ENCODE measurements around the gene CDK9.
"Not testable (repeated sequence)": the region's sequence is repeated elsewhere in the genome, so short reads cannot be mapped to it uniquely, and the experiment has no call there.

CDK9 gene

DNA sequence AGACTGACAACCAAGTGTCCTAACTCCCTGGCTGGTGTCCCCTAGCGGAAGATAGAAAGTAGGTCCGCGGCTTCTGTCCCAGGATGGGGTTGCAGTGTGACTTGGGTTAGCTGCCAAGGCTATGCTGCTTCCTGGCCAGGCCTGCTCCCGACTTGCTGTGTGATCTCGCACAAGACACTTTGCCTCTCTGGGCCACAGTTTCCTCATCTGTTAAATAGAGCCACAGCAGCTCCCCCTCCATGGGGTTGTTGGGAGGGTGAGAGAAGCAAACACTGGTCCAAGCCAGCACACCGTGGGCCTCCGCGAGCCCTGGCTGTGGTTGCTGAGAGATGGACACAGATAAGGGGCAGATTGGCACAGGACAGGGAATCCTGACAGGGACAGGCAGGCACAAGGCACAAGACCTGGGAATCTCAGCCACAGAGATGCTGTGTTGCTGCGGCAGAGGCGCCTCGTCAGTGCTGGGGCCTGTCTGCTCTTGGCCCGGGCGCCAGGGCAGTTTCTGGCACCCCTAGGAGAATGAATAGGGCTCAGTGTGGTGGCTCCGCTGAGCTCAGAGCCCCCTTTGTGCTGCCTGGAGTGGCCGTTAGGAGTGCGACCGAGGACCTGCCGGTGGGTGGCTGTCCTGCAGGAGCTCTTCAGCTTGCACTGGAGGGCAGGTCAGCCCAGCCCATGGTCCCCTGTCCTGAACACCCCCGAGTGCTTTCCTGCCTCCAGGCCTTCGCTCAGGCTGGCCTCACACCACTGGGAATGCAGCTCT, 5.5 kb upstream of the CDK9 start:
- DNase-seq (ENCODE audit: low read depth in 2 of 2) = no peak

GRCh38 chr9:127780909-127781308, 4.9 kb upstream of the CDK9 start:
- DNase-seq (ENCODE audit: low read depth in 2 of 2) = not testable (repeated sequence)

GRCh38 chr9:127781806-127782205, 4.0 kb upstream of the CDK9 start:
- DNase-seq (ENCODE audit: low read depth in 2 of 2) = no peak

GRCh38 chr9:127783111-127784008, 2.5 kb upstream of the CDK9 start:
- DNase-seq (ENCODE audit: low read depth in 2 of 2) = no peak

GRCh38 chr9:127785023-127785932, 556 bp upstream of the CDK9 start:
- DNase-seq (ENCODE audit: low read depth in 2 of 2) = peak in 1 of 2 experiments; percentile 37

GRCh38 chr9:127786773-127787104, 905 bp downstream of the CDK9 start:
- no peak for DNase-seq (ENCODE audit: low read depth in 2 of 2)

- no peak for DNase-seq (ENCODE audit: low read depth in 2 of 2)
Observed at GRCh38 chr9:127788337-127789011, 2.6 kb downstream of the CDK9 start.

DNA sequence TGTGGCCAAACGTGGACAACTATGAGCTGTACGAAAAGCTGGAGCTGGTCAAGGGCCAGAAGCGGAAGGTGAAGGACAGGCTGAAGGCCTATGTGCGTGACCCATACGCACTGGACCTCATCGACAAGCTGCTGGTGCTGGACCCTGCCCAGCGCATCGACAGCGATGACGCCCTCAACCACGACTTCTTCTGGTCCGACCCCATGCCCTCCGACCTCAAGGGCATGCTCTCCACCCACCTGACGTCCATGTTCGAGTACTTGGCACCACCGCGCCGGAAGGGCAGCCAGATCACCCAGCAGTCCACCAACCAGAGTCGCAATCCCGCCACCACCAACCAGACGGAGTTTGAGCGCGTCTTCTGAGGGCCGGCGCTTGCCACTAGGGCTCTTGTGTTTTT, 3.3 kb downstream of the CDK9 start:
- DNase-seq (ENCODE audit: low read depth in 2 of 2) = no peak

DNA sequence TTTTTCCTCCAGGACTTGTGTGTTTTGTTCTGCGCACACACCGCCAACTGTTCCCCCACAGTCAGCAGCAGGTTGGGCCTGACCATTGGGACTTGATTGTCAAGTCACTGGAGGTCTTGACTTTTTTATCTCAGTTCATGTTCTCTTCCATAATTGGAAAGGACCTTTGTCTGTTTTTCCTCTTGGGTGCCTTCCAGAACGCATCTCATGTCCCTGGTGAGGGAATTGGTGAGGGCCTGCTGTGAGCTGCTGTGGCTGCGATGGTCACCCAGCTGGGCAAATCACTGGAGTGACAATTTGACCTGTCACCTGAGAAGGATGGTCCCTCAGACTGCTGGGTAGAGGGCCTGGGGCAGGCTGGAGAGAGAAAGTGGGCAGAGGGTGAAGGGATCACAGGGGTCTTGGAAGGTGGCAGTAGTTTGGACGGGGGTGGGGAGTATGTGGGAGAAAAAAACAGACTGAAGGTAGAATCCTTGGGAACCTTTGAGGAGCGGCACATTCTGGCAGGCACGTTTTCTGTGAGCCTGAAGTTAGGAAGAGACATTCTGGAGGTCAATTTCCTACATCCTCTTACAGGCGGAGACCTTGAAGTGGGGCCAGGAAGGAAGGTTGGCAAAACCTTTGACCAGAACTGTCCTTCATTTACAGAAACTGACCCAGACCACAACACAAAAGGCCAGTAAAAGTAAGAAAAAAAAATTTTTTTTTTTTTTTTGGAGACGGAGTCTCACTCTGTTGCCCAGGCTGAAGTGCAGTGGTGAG, 4.4 kb downstream of the CDK9 start:
- no peak for DNase-seq (ENCODE audit: low read depth in 2 of 2)

GRCh38 chr9:127791085-127791484, 5.3 kb downstream of the CDK9 start:
- DNase-seq (ENCODE audit: low read depth in 2 of 2) = no peak

DNA sequence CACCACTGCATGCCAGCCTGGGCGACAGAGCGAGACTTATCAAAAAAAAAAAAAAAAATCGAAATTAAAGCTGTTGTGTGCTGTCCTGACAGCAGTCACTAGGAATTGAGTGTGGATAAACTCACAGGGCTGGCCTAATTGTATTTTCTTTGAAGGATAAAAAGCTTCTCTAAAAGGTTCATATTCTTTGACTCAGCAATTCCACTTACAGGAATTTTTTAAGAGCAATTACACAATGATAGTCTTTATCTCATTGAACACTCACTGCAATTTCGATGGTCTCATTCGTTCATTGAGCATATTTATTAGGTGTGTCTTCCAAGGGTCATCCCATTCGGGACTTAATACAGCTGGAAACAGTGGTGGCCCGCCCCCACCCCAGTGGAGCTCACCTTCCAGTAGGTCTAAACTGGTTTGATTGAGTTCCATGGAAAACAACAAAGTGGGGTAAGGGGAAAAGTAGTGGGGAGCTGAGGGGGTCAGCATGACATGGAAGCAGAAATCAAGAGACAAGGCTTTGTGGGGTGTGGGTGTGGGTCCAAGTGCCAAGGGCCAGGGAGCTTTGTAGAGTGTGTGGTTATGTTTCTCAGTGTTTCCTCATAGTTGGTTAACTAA, 6.7 kb downstream of the CDK9 start:
- DNase-seq (ENCODE audit: low read depth in 2 of 2) = no peak

GRCh38 chr9:127793093-127793708, 7.4 kb downstream of the CDK9 start:
- DNase-seq (ENCODE audit: low read depth in 2 of 2) = no peak

GRCh38 chr9:127794001-127794791, 8.4 kb downstream of the CDK9 start:
- DNase-seq (ENCODE audit: low read depth in 2 of 2) = no peak

GRCh38 chr9:127796225-127796813, 10.5 kb downstream of the CDK9 start:
- DNase-seq (ENCODE audit: low read depth in 2 of 2) = no peak

GRCh38 chr9:127796852-127797370, 11.1 kb downstream of the CDK9 start:
- no peak for DNase-seq (ENCODE audit: low read depth in 2 of 2)

DNA sequence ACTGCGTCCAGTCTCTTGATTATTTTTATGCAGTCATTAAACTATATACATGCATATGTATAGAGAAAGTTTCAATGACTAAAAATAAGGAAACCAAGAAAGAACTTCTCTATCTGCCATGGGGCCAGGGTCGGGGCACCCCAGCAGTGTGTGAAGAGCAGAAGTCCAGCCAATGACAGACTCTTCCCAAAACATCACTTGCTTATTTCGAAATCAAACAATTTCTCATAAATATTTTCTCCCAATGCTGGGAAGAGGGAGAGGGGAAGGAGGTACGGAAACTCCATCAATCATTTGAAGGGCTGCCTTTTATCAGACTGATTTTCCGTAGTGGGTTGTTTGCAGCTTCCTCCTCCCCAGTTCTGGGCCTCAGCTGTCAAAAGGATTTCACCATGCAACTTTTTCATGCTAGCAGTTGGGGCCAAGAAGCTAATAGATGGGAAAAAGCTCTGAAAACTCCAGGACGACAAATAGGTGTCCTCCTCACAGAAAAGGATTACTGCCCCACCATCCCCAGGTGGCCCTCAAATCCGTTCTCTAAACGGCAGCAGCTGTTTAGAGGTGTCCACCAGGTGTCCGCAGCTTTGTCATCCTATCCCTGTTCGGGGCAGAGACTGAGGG, 16.2 kb downstream of the CDK9 start:
- DNase-seq (ENCODE audit: low read depth in 2 of 2) = peak in 1 of 2 experiments; percentile 12

GRCh38 chr9:127802576-127803443, 17.0 kb downstream of the CDK9 start, which contains the start of gene FPGS:
Gene FPGS (plus strand): TSS chr9:127802882. CDS start chr9:127802925, 43 bp downstream.
- peak; percentile 70 to 71 for DNase-seq (ENCODE audit: low read depth in 2 of 2)
